Neural cell (in vitro differentiated cells): ENCODE measurements around the gene PRND.
"Not testable (repeated sequence)": the region's sequence is repeated elsewhere in the genome, so short reads cannot be mapped to it uniquely, and the experiment has no call there.

Source experiments
- EP300 ChIP-seq: fragments of 450-650 bp; conservative IDR thresholded peaks from 2 replicates; pipeline ENCODE4 v1.6.1; 2014; ENCODE audit warnings: antibody characterized with exemption, mild to moderate bottlenecking, moderate library complexity; ENCODE audit not compliant: poor library complexity, severe bottlenecking
- EZH2 ChIP-seq: fragments of 200-600, 300-800 bp; shearing (Covaris generic), sonication (generic); IDR thresholded peaks from 2 replicates; pipeline ENCODE4 v1.6.1; 2014; ENCODE audit warnings: antibody characterized with exemption, low read length, borderline replicate concordance, mild to moderate bottlenecking; ENCODE audit not compliant: insufficient read depth, poor library complexity, severe bottlenecking
- MXI1 ChIP-seq: fragments of 450-650 bp; conservative IDR thresholded peaks from 2 replicates; pipeline ENCODE4 v1.6.1; 2014; ENCODE audit warnings: antibody characterized with exemption, mild to moderate bottlenecking; ENCODE audit not compliant: poor library complexity, severe bottlenecking
- POLR2AphosphoS5 ChIP-seq: IDR thresholded peaks from 2 replicates; pipeline ENCODE4 v1.6.1; 2012
- RAD21 ChIP-seq: fragments of 450-650 bp; conservative IDR thresholded peaks from 2 replicates; pipeline ENCODE4 v1.6.1; 2014; ENCODE audit warnings: antibody characterized with exemption, mild to moderate bottlenecking, moderate library complexity
- SMC3 ChIP-seq: fragments of 450-650 bp; conservative IDR thresholded peaks from 2 replicates; pipeline ENCODE4 v1.6.1; 2014; ENCODE audit warnings: antibody characterized with exemption, mild to moderate bottlenecking, moderate library complexity; ENCODE audit not compliant: poor library complexity
- TAF1 ChIP-seq: IDR thresholded peaks from 2 replicates; pipeline ENCODE4 v1.6.1; 2012; ENCODE audit warnings: low read depth
- TF ChIP-seq, protein P1 (sequence below): fragments of 450-650 bp; IDR thresholded peaks from 2 replicates; pipeline ENCODE4 v1.5.1; 2014; ENCODE audit warnings: antibody characterized with exemption, mild to moderate bottlenecking, moderate library complexity; ENCODE audit not compliant: poor library complexity, severe bottlenecking
- TF ChIP-seq, protein P2 (sequence below): IDR thresholded peaks from 2 replicates; pipeline ENCODE4 v1.6.1; 2012; ENCODE audit warnings: borderline replicate concordance

DNA sequence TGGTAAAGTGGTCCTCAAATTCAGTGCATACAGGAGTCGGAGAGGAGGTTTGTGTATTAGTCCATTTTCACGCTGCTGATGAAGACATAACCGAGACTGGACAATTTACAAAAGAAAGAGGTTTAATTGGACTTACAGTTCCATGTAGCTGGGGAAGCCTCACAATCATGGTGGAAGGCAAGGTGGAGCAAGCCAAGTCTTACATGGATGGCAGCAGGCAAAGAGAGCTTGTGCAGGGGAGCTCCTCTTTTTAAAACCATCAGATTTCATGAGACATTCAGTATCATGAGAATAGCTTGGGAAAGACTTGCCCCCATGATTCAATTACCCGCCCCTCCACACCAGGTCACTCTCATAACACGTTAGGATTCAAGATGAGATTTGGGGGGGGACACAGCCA, 51.3 kb downstream of the PRND start:
- TF ChIP-seq, protein P1, sequence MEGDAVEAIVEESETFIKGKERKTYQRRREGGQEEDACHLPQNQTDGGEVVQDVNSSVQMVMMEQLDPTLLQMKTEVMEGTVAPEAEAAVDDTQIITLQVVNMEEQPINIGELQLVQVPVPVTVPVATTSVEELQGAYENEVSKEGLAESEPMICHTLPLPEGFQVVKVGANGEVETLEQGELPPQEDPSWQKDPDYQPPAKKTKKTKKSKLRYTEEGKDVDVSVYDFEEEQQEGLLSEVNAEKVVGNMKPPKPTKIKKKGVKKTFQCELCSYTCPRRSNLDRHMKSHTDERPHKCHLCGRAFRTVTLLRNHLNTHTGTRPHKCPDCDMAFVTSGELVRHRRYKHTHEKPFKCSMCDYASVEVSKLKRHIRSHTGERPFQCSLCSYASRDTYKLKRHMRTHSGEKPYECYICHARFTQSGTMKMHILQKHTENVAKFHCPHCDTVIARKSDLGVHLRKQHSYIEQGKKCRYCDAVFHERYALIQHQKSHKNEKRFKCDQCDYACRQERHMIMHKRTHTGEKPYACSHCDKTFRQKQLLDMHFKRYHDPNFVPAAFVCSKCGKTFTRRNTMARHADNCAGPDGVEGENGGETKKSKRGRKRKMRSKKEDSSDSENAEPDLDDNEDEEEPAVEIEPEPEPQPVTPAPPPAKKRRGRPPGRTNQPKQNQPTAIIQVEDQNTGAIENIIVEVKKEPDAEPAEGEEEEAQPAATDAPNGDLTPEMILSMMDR, result not testable (repeated sequence)
- not testable (repeated sequence) for TF ChIP-seq RAD21, POLR2AphosphoS5, EP300, MXI1, TAF1, EZH2, SMC3
- TF ChIP-seq, protein P2, sequence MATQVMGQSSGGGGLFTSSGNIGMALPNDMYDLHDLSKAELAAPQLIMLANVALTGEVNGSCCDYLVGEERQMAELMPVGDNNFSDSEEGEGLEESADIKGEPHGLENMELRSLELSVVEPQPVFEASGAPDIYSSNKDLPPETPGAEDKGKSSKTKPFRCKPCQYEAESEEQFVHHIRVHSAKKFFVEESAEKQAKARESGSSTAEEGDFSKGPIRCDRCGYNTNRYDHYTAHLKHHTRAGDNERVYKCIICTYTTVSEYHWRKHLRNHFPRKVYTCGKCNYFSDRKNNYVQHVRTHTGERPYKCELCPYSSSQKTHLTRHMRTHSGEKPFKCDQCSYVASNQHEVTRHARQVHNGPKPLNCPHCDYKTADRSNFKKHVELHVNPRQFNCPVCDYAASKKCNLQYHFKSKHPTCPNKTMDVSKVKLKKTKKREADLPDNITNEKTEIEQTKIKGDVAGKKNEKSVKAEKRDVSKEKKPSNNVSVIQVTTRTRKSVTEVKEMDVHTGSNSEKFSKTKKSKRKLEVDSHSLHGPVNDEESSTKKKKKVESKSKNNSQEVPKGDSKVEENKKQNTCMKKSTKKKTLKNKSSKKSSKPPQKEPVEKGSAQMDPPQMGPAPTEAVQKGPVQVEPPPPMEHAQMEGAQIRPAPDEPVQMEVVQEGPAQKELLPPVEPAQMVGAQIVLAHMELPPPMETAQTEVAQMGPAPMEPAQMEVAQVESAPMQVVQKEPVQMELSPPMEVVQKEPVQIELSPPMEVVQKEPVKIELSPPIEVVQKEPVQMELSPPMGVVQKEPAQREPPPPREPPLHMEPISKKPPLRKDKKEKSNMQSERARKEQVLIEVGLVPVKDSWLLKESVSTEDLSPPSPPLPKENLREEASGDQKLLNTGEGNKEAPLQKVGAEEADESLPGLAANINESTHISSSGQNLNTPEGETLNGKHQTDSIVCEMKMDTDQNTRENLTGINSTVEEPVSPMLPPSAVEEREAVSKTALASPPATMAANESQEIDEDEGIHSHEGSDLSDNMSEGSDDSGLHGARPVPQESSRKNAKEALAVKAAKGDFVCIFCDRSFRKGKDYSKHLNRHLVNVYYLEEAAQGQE, result not testable (repeated sequence)
